Measurements from ENCODE around the gene LBR.

LBR gene

GRCh38 chr1:225445639-225446594 lies 18.1 kb upstream of the LBR start:
- DNase-seq (ENCODE audit: low read depth): no peak

DNA sequence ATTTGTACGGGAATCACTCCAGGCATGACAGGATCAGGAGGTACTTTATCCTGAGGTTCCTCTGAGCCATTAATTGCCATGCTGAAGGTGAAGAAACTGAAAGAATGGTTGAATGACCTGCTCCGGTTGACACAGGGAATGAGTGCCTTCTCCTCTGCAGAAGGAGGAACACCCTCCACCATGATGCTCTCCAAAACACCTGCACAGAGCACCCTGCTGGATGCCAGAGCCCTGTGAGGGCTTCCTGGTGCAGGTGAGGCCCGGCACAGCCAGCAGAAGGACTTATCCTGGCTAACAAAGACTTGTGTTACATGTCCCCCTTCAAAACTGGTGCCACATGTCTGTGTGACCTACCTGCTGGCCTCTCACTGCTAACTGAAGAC lies 14.3 kb upstream of the LBR start:
- DNase-seq (ENCODE audit: low read depth): no peak

- no peak for DNase-seq (ENCODE audit: low read depth)
Observed at GRCh38 chr1:225441314-225442122, 13.7 kb upstream of the LBR start.

DNA sequence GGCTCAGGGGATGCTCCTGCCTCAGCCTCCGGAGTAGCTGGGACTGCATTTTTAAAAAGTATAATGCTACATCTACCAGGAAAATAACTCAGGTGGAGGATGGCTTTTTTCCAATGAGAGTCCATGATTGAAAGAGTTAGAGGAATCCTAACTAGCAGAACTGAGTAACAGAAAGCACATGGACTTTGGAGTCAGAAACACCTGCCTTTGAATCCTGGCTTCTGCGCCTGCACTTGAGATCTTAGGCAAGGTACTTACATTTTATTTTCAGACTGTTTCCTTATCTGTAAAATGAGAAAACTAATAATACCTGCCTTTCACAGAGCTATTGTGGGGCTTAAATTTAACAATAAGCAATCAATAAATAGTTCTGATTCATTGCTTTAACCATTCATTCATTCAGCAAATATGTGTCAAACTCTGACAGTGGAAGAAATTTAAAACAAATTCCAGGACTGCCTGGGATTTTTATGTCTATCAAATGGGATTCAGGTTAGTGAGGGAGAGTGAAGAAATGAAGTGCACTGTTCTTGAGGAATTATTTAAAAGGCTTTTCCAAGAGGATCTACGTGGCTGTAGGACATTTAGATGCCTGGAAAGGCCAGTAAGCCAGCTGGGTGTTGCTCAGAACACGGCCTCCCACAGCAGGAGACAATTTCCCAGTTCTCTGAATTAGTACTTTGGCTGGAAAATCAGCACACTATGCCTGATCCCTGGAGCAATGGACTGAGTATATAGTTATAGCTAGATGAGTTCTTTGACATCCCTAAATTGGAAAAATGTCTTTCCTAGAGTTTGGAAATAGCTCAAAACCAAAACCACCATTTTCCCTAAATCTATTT lies 12.8 kb upstream of the LBR start:
- DNase-seq (ENCODE audit: low read depth): no peak

DNA sequence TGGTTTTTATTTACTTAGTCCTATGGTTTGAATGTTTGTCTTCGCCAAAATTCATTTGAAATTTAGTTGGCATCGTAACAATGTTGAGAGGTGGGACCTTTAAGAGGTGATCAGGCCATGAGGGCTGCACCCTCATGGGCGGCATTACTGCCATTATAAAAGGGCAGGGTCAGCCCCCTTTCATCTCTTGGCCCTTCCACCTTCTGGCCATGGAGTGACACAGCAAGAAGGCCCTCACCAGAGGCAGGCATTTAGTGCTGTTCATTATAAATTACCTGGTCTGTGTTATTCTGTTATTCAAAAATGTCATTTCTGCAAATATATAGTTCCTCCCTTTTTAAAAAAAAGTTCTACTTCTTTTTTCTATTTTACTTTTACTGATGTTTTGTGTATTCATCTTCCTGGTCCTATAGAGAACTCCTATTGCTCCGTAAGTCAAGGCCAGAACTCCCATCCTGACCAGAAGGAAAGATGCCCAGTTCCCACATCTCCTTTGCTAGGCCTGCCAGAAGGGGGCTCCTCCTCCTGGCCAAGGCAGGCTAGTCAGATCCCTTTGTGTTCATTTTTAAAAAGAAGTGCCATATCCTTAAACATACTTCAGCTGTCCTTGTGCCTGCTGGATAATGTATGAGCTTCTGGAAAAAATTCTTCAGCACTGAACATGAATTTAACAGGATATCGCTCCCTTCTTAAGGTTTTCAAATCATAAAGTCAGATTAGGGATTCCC lies 10.0 kb upstream of the LBR start:
- DNase-seq (ENCODE audit: low read depth): no peak

DNA sequence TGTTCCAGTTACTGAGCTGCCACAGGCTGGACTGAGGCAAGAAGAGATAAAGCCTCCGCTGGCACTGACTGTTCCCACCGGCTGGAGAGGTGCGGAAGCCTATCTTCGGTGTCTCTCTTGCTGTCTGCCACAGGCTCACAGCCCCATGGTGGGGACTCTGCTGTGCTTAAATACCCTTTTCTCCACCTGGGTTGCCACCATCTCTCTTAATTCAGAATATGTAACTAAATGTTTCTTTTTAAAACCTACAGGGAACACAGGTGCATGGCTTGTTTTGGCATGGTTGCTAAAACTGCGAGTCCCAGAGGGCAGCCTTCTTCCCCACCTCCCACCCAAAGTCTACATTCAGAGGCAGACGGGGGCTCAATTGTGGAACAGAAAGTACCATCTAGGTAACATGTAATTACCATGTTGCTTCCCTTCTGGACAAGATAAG lies 8.1 kb upstream of the LBR start:
- DNase-seq (ENCODE audit: low read depth): no peak

GRCh38 chr1:225435487-225435886 lies 7.6 kb upstream of the LBR start:
- DNase-seq (ENCODE audit: low read depth): no peak

- no peak for DNase-seq (ENCODE audit: low read depth)
Observed at GRCh38 chr1:225435076-225435475, 7.2 kb upstream of the LBR start.

GRCh38 chr1:225434046-225434445 lies 6.2 kb upstream of the LBR start:
- no peak for DNase-seq (ENCODE audit: low read depth)

DNA sequence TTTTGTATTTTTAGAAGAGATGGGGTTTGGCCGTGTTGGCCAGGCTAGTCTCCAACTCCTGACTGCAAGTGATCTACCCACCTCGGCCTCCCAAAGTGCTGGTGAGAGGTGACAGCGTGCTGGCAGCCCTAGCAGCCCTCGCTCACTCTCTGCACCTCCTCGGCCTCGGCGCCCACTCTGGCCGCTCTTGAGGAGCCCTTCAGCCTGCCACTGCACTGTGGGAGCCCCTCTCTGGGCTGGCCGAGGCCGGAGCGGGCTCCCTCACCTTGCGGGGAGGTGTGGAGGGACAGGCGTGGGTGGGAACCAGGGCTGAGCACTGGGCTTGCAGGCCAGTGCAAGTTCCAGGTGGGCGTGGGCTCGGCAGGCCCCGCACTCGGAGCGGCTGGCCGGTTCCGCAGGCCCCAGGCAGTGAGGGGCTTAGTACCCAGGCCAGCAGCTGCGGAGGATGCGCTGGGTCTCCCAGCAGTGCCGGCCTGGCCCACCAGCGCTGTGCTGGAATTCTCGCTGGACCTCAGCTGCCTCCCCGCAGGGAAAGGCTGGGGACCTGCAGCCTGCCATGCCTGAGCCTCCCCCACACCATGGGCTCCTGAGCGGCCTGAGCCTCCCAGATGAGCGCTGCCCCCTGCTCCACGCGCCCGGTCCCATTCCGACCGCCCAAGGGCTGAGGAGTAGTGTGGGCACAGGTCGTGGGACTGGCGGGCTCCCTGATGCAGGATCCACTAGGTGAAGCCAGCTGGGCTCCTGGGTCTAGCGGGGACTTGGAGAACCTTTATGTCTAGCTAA lies 3.4 kb upstream of the LBR start:
- DNase-seq (ENCODE audit: low read depth): no peak

DNA sequence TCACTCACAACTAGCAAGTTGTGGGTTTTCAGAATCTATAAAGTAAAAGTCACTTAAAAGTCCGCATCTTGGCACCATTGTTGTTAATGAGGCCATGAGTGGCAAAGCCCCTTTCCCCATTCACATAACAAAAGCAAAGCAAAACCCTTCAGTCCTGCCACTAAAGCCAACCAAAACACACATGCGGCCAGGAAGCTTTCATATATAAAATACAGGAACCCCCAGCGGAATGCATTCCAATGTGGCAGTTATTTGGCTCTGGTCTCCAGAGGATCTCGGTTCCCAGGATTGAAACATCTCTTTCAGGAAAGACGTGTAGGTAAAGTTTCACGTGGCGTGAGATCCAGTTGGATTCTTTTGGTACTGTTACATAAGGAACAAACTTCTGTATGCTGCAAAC lies 2.5 kb upstream of the LBR start:
- no peak for DNase-seq (ENCODE audit: low read depth)

DNA sequence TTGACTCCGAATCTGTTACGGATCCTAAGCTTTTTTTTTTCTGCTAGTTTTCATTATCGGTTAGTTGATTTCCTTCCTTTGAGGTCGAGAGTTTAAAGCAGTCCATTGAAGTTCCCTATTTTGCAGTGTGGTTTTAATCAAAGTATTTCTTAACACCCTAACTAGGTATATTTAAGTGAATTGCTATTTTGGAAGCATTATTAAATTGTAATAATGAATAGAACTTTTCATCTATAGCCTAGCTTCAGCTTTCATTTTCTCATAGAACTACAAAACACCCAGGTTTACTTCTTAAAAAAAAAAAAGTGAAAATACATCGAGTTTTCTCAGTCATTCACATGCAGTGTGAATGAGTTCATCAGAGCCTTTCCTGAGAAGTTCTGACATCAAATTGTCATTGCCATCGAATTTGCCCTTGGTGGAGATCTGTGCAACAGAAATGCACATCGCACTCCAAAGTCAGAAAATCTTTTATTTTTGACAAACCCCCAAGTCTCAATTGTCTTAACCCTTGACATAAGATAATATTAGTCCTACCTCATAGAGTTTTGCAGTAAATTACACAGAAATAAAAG lies 1.1 kb upstream of the LBR start:
- DNase-seq (ENCODE audit: low read depth): no peak

DNA sequence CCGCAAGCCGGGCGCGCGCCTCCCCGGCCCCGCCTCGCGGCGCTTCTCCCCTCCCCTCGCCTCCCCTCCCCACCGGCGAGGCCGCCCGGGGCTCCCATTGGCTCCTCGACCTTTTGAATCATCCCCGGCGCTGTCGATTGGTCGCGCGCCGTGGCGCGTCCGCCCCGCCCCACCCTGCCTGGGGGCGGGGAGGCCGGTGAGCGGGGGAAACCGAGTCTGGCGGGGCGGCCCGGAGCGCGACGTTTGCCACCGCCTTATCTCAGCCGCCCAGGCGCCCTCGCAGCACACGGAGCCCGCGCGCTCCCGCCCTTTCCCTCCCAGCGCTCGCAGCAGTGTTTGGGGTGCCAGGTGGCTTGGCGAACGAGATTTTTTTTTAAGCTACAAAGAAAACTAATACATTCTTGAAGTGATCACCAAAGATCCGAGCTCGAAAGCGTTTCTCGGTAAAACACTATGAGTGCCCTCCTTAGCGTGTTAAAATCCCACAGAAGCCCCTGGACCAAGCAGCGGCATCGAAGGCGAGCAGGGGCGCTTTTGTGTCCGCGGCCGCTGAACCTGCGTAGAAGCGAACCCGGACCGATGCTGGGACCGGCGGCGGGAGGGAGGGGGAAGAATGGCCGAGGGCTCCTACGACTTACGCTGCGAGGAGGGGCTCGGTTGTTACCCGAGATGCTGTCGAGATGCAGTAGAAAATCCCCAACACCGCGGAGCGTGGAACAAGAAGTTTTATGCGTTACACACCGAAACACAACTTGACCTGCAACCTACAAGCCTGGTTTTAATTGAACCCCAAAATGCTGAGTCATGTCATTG lies 436 bp upstream of the LBR start:
- peak; percentile 76 for DNase-seq (ENCODE audit: low read depth)

DNA sequence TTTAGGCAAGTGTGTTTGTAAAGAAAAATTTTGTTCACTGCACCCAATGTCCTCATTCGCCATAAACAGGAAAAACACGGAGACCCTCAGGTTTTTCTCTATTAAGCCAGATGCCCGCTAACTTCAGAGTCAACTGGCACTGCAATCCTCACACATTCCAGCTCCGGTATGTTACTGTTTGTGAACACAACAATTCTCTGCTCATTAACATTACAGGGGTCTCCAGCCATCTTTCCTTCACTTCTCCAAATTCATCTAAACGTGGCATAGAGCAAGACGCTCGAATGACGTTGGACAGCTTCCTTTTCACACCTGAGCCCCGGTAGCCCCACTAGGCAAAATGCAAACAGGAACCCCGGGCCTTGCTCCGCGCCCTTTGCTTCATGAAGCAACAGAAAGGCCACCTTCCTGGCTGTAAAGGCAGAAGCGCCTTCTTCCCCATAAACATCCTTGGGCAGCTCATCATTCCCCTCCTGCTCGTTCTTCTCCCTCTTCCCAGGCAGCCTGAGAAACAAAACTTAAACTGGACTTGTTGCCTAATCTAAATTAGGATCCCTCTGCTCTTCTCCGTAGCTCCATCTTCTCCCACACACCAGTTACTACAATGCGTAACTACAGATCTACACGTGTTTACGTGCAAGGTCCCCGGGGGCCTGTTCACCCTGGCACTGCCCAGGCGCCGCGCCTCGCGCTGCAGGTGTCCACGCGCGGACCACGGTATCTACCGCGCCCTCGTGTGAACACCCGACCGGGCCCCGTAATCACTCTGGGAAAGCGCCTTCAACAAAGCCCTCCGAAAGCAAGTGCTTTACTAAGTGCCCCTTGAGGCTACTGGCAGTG lies 1.2 kb downstream of the LBR start:
- DNase-seq (ENCODE audit: low read depth): no peak

- DNase-seq (ENCODE audit: low read depth): no peak
Observed at GRCh38 chr1:225425201-225425786, 2.5 kb downstream of the LBR start.

- DNase-seq (ENCODE audit: low read depth): no peak
Observed at GRCh38 chr1:225424562-225425200, 3.2 kb downstream of the LBR start.

GRCh38 chr1:225423518-225423855 lies 4.4 kb downstream of the LBR start:
- DNase-seq (ENCODE audit: low read depth): no peak
